RWPE2 (cell line): ENCODE measurements around the gene TEX101.
"Not testable (repeated sequence)": the region's sequence is repeated elsewhere in the genome, so short reads cannot be mapped to it uniquely, and the experiment has no call there.

ENCODE experiments used
- ATAC-seq: fragments of 200-7000 bp; cut with Tn5 transposase; 3 replicates; pipeline ENCODE4 v1.9.1; 2021; ENCODE audit warnings: low read depth
- DNase-seq: peaks from one replicate; pipeline ENCODE4 v3.0.0-alpha.2; 2020; ENCODE audit warnings: low spot score
- H3K27ac ChIP-seq: fragments of 450-650 bp; 2 replicates; pipeline ENCODE4 v1.5.1; 2017; ENCODE audit warnings: mild to moderate bottlenecking; ENCODE audit not compliant: poor library complexity, severe bottlenecking
- H3K27me3 ChIP-seq: fragments of 250-450 bp; sonication (Bioruptor Pico); 2 replicates; pipeline ENCODE4 v1.5.1; 2021; ENCODE audit warnings: mild to moderate bottlenecking, moderate library complexity; ENCODE audit not compliant: insufficient read depth, poor library complexity, severe bottlenecking
- H3K36me3 ChIP-seq: fragments of 250-450 bp; sonication (Bioruptor Pico); 2 replicates; pipeline ENCODE4 v1.5.1; 2020; ENCODE audit warnings: low read depth, mild to moderate bottlenecking, moderate library complexity
- H3K4me1 ChIP-seq: fragments of 250-450 bp; sonication (Bioruptor Pico); 2 replicates; pipeline ENCODE4 v1.5.1; 2021; ENCODE audit warnings: mild to moderate bottlenecking, moderate library complexity; ENCODE audit not compliant: insufficient read depth, poor library complexity, severe bottlenecking
- H3K4me3 ChIP-seq: fragments of 250-450 bp; sonication (Bioruptor Pico); 2 replicates; pipeline ENCODE4 v1.5.1; 2021; ENCODE audit warnings: mild to moderate bottlenecking, moderate library complexity; ENCODE audit not compliant: severe bottlenecking
- H3K9me3 ChIP-seq: fragments of 250-450 bp; sonication (Bioruptor Pico); 2 replicates; pipeline ENCODE4 v1.5.1; 2021; ENCODE audit warnings: mild to moderate bottlenecking, moderate library complexity; ENCODE audit not compliant: severe bottlenecking
- CTCF ChIP-seq: fragments of 450-650 bp; IDR thresholded peaks from one replicate; pipeline ENCODE4 v1.5.1; 2017; ENCODE audit warnings: mild to moderate bottlenecking, moderate library complexity; ENCODE audit not compliant: poor library complexity, severe bottlenecking

TEX101 gene

GRCh38 chr19:43438291-43439031, 23.8 kb downstream of the TEX101 start:
- no peak for TF ChIP-seq CTCF
- Histone ChIP-seq H3K4me1 (peaks cover 16% of the 10 kb centered on the region), H3K27ac (peak overlapping the region; percentile 88), H3K9me3 (no peaks in the 10 kb centered on the region), H3K4me3 (no peak overlapping the region), H3K36me3 (no peaks in the 10 kb centered on the region), H3K27me3 (no peaks in the 10 kb centered on the region)
- ATAC-seq (peak; percentile 68), DNase-seq (no peak)

GRCh38 chr19:43439032-43439708, 24.5 kb downstream of the TEX101 start:
- Histone ChIP-seq H3K4me3 (no peak overlapping the region), H3K27me3 (no peaks in the 10 kb centered on the region), H3K27ac (peak overlapping the region; percentile 88), H3K9me3 (no peaks in the 10 kb centered on the region), H3K36me3 (no peaks in the 10 kb centered on the region), H3K4me1 (peaks cover 16% of the 10 kb centered on the region)
- DNase-seq (no peak), ATAC-seq (peak; percentile 80)
- TF ChIP-seq CTCF, result no peak

- H3K27me3 ChIP-seq, result no peaks in the 10 kb centered on the region
- H3K9me3 ChIP-seq, result no peaks in the 10 kb centered on the region
- H3K27ac ChIP-seq, result peak overlapping the region; percentile 88
- H3K36me3 ChIP-seq, result no peaks in the 10 kb centered on the region
- no peak for DNase-seq
- H3K4me3 ChIP-seq, result no peak overlapping the region
- no peak for TF ChIP-seq CTCF
- ATAC-seq, result no peak
- H3K4me1 ChIP-seq, result peaks cover 16% of the 10 kb centered on the region
These were observed 25.0 kb downstream of the TEX101 start for GRCh38 chr19:43439709-43440063.

- Histone ChIP-seq H3K27ac (no peak overlapping the region), H3K4me1 (peaks cover 16% of the 10 kb centered on the region), H3K9me3 (no peaks in the 10 kb centered on the region), H3K27me3 (no peaks in the 10 kb centered on the region), H3K4me3 (no peak overlapping the region), H3K36me3 (no peaks in the 10 kb centered on the region)
- TF ChIP-seq CTCF, result no peak
- ATAC-seq (no peak), DNase-seq (no peak)
These were observed 27.0 kb downstream of the TEX101 start for GRCh38 chr19:43441716-43442115.

GRCh38 chr19:43444091-43444490, 29.4 kb downstream of the TEX101 start:
- H3K27ac ChIP-seq, DNase-seq, H3K4me3 ChIP-seq, H3K4me1 ChIP-seq, H3K9me3 ChIP-seq, H3K27me3 ChIP-seq, H3K36me3 ChIP-seq, ATAC-seq: not testable (repeated sequence)
